ELF-1 (cell line): ENCODE data around the gene APPL2.

Source experiments
- DNase-seq: peaks from one replicate; pipeline ENCODE4 v3.0.0-alpha.2; 2016; ENCODE audit warnings: low read depth, low spot score

Gene APPL2, protein sequence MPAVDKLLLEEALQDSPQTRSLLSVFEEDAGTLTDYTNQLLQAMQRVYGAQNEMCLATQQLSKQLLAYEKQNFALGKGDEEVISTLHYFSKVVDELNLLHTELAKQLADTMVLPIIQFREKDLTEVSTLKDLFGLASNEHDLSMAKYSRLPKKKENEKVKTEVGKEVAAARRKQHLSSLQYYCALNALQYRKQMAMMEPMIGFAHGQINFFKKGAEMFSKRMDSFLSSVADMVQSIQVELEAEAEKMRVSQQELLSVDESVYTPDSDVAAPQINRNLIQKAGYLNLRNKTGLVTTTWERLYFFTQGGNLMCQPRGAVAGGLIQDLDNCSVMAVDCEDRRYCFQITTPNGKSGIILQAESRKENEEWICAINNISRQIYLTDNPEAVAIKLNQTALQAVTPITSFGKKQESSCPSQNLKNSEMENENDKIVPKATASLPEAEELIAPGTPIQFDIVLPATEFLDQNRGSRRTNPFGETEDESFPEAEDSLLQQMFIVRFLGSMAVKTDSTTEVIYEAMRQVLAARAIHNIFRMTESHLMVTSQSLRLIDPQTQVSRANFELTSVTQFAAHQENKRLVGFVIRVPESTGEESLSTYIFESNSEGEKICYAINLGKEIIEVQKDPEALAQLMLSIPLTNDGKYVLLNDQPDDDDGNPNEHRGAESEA

GRCh38 chr12:105235732-105236476 is at the start of gene APPL2:
TSS of gene APPL2 (minus strand) at chr12:105236174. CDS start at chr12:105236012, 162 bp downstream.
- peak; percentile 82 for DNase-seq

DNA sequence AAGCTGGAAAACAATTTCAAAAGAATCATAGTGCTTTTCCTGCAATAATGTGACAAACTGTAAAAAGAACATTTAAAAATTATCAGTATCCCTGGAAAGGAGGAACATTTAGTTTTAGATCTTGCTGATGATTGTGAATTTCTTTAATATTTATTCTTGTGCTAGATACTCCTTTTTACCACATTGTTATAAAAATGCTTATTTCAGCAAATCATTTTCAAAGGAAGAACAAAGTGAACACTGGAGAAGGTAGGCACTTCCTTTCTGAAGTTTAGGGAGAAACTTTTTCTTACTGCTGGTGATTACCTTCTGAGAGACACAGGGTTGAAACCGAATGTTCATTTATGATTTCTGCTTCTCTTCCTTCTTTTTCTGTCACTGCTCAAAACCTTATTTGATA is 49.4 kb upstream of the APPL2 start:
- no peak for DNase-seq

- no peak for DNase-seq
Observed at GRCh38 chr12:105281694-105282049, 45.7 kb upstream of the APPL2 start.

- DNase-seq: no peak
Observed at GRCh38 chr12:105280966-105281693, 45.2 kb upstream of the APPL2 start.

- no peak for DNase-seq
Observed at GRCh38 chr12:105279460-105280056, 43.6 kb upstream of the APPL2 start.

GRCh38 chr12:105278043-105278697 is 42.2 kb upstream of the APPL2 start:
- no peak for DNase-seq

- DNase-seq: no peak
Observed at GRCh38 chr12:105275997-105276733, 40.2 kb upstream of the APPL2 start.

DNA sequence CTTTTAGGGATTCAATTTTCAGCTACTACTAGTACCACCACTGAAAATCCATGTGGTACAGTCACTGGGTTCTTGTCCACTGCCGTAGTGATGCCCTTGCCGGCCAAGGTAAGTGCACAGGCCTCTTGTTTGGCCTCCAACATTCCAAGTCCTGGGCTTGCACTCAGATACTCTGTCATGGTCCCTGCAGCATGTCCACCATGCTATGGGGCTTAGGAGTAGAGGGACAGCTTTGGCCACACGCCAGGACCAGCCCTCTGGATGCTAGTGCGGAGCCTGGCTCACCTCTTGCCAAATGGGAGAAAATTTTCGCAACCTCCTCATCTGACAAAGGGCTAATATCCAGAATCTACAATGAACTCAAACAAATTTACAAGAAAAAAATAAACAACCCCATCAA is 38.6 kb upstream of the APPL2 start:
- no peak for DNase-seq

DNA sequence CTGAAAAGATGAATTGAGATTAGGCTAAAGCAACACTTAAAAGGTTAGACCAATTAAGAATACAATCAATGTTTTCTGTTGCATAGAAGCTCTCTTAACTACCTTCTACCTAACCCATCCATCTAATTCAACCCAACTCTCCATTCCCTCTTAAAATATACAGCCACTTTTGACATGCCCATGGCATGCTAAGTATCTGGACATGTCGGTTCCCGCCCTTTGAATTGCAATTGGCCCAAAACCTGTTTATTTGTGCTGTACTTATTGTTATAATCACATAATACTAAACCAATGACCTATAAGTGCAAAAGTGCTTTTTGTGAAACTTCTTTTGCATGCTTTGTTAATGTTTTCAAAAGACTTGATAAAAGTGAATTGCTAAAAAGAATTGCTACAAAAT is 37.6 kb upstream of the APPL2 start:
- no peak for DNase-seq

GRCh38 chr12:105272814-105273416 is 36.9 kb upstream of the APPL2 start:
- DNase-seq: no peak

GRCh38 chr12:105272152-105272551 is 36.2 kb upstream of the APPL2 start:
- no peak for DNase-seq

DNA sequence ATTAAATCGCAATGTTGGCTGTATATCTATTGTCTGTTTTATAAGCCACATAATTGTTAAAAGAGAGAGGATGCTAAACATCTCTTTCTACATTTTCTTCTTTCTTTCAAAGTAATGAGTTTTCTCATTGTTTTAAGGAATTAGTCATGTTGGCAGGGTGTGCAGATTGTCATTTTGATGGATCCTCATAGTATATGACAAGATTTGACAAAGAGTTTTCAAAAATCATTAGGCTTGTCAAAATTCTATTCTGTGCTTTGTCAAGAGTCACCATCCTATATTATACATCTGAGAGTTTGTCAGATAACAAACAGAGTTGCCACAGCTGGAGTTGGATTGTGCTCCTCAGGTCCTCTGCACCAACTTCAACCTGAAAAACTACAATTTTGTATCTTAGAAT is 35.4 kb upstream of the APPL2 start:
- DNase-seq: no peak

DNA sequence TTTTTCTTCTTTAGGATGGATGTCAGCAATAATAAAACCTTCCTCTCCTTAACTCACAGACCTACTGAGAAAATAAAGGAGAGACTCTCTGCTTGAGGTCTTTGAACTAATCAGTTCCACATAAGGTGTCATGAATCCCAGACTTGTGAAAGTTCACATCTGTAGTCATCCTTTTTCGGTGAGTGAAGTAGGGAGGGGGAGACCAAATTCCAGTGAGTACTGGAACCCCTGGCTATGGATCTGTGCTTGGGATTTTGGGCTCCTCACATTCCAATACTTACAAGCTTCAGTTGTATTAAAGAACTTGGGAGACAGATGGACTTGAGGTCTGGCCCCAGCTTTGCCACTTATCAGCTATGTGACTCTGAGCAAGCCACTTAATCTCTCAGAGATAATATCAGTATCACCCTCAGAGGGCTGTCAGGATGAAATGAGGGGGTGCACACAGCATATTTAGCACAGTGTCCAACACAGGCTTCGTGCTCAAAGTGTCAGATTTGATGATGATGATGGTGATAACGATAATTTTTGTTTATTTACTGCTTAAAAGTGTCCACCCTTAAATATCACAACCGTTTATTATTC is 34.8 kb upstream of the APPL2 start:
- DNase-seq: no peak

DNA sequence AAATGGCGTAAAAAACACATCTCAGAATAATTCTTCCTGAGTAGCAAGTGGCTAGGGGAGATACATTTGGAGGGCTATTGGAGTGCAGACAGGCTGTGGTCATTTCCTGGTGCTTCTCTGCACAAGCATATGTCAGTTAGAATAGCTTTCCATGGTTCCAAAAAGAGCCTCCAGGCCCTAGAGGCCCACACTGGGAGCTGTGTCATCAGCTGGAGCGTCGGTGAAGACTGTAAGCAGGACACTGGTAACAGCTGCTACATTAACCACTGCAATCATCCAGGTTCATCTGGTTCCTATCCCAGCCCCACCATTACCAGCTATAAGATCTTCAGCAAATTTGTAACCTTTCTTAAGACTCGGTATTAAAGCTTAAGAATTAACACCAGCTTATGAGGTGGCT is 31.7 kb upstream of the APPL2 start:
- no peak for DNase-seq

DNA sequence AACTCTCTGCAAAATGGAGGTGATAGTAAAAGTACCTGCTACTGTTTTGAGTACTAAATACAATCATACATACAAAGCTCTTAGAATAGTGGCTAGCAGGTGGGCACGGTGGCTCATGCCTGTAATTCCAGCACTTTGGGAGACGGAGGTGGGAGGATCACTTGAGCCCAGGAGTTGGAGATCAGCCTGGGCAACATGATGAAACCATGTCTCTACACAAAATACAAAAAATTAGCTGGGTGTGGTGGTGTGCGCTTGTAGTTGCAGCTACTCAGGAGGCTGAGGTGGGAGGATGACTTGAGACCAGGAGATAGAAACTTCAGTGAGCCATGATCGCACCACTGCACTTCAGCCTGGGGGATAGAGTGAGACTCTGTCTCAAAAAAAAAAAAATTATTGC is 28.8 kb upstream of the APPL2 start:
- no peak for DNase-seq

- no peak for DNase-seq
Observed at GRCh38 chr12:105262461-105263184, 26.6 kb upstream of the APPL2 start.

DNA sequence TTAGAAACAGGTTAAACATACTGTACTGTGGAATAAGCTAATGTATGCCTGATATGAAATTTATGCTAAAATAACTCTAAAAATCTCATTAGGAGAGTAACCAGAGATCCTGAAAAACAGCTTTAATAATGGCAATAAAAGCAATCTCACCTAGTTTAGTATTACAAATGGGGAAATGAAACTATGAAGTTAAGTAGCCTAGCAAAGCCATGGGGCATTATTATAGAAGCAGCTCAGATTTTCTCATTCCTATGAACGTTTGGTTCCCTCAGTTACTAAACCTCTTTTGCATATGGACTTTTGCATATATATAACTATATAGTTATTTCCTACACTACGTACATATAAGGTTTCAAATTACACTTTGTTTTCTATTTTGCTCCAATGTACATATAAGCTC is 25.0 kb upstream of the APPL2 start:
- DNase-seq: no peak

DNA sequence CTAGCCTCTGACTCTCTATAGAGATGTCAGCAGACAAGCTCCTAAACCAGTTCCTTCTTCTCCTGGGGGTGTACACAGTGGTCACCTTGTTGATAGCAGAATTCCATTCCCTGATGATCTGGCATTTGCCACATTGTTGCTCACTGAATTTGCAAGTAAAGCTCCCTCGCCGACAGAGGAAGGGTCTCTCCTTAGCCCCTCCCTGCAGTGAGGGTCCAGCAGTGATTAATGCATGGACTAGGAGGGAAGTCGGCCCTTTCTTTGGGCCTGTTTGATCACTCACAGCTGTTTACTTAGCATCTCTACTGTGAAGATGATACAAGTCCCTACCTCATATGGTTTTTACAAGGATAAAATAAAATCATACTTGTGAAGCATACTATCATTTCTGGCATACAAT is 23.3 kb upstream of the APPL2 start:
- DNase-seq: no peak

DNA sequence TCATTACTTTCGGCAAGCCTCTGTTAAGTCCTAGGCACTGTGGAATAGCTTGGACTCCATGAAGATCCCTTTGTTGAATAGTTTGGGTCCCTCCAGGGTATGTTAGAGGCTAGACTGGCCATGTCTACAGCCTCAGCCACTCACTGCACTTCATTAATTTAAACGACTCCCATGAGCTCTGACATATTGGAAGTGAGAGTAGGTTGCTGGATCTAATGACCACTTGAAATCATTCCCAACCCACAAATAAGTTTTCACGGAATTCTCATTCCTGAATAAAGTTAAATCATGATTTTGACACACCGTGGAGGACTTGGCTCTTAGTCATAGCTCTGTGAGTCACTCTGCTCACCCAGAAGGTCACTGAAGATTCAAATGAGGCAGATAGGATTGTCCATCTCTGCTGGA is 21.4 kb upstream of the APPL2 start:
- no peak for DNase-seq
